ENCODE measurements around the gene SLC19A2. TPM values are rescaled to one million over a fixed set of nuclear protein-coding genes. Genes with fewer than 3 reads are reported as not detected.

SLC19A2 gene
- polyA plus RNA-seq, 2 of the 4 experiments (the other 2 are of a cell fraction): 5.2 to 13.3 TPM

GRCh38 chr1:169414952-169415351 lies 70.8 kb downstream of the SLC19A2 start (continued):
- TF ChIP-seq POLR2A (IDR thresholded peaks at IDR 0.05; ENCODE audit: low read length): no peak

Small RNAs within 50 kb of the gene (small RNA-seq; reads per million reads assigned to genes)
- 0 reads per million in 6 experiments for gene AL021068.2

Other genes with a start within 250 kb of the SLC19A2 start
- gene NME7, start 118.1 kb downstream of the SLC19A2 start, polyA plus RNA-seq (2011; rRNA removed): 29.6 and 39.5 TPM in 2 replicates
- gene NME7, start 118.1 kb downstream of the SLC19A2 start, polyA plus RNA-seq (2017; fragmentation: RNase III; extraction: RNeasy Plus Mini Kit Qiagen cat#74134 plus additional on column Dnase treatment): 53.5 to 62.3 TPM (median 57.7 TPM) in 3 replicates
- 20.9 and 29.6 TPM in 2 replicates for gene BLZF1, start 117.7 kb downstream of the SLC19A2 start, polyA plus RNA-seq (2011; rRNA removed)
- gene BLZF1, start 117.7 kb downstream of the SLC19A2 start, polyA plus RNA-seq (2017; fragmentation: RNase III; extraction: RNeasy Plus Mini Kit Qiagen cat#74134 plus additional on column Dnase treatment): 15.6 to 16.2 TPM (median 15.6 TPM) in 3 replicates
- 0.26 and 0.35 TPM in 2 replicates for gene CCDC181, start 58.5 kb downstream of the SLC19A2 start, polyA plus RNA-seq (2011; rRNA removed)
- 0.14 to 0.26 TPM (median 0.20 TPM) in 3 replicates for gene CCDC181, start 58.5 kb downstream of the SLC19A2 start, polyA plus RNA-seq (2017; fragmentation: RNase III; extraction: RNeasy Plus Mini Kit Qiagen cat#74134 plus additional on column Dnase treatment)
- gene F5, start 100.5 kb upstream of the SLC19A2 start, polyA plus RNA-seq (2011; rRNA removed): 0.36 and 1.4 TPM in 2 replicates
- gene F5, start 100.5 kb upstream of the SLC19A2 start, polyA plus RNA-seq (2017; fragmentation: RNase III; extraction: RNeasy Plus Mini Kit Qiagen cat#74134 plus additional on column Dnase treatment): 0.03 to 0.04 TPM (median 0.04 TPM) in 3 replicates
- not detected in 2 replicates for gene SELP, start 144.2 kb upstream of the SLC19A2 start, polyA plus RNA-seq (2011; rRNA removed)
- not detected in 3 replicates for gene SELP, start 144.2 kb upstream of the SLC19A2 start, polyA plus RNA-seq (2017; fragmentation: RNase III; extraction: RNeasy Plus Mini Kit Qiagen cat#74134 plus additional on column Dnase treatment)
- gene SELL, start 225.7 kb upstream of the SLC19A2 start, polyA plus RNA-seq (2011; rRNA removed): 0.22 and 0.39 TPM in 2 replicates
- 0.10 to 0.39 TPM (median 0.20 TPM) in 3 replicates for gene SELL, start 225.7 kb upstream of the SLC19A2 start, polyA plus RNA-seq (2017; fragmentation: RNase III; extraction: RNeasy Plus Mini Kit Qiagen cat#74134 plus additional on column Dnase treatment)
- gene SELE, start 248.1 kb upstream of the SLC19A2 start, polyA plus RNA-seq (2011; rRNA removed): not detected in 2 replicates
- not detected in 3 replicates for gene SELE, start 248.1 kb upstream of the SLC19A2 start, polyA plus RNA-seq (2017; fragmentation: RNase III; extraction: RNeasy Plus Mini Kit Qiagen cat#74134 plus additional on column Dnase treatment)

All from A549 (cell line).